ENCODE measurements around the gene CLCNKA.
"Not testable (repeated sequence)": the region's sequence is repeated elsewhere in the genome, so short reads cannot be mapped to it uniquely, and the experiment has no call there.

The CLCNKA gene

DNA sequence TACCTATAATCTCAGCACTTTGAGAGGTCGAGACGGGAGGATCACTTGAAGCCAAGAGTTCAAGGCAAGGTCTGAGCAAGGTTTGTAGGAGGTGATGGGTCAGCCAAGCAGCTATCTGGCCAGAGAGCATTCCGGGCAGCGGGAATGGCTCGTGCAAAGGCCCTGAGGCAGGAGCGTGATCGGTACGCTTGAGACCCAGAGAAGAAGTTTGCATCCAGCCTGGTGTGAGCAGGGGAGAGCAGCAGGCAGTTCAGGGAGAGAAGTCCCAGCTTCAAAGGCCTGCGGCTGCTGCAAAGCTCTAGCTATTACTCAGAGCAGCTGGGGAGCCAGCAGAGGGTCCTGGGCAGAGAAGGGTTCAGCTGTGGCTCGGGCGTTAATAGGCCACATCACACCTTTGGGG lies 22.9 kb upstream of the CLCNKA start:
- DNase-seq (ENCODE audit: extremely low read depth, insufficient read length) = no peak
- Histone ChIP-seq H3K4me3 (replicated peaks; ENCODE audit: low read depth, low read length) (no peak overlapping the region), H3K36me3 (ENCODE audit: control insufficient read depth, insufficient read depth, low read length) (no peaks in the 10 kb centered on the region), H3K27me3 (replicated peaks; ENCODE audit: control insufficient read depth, insufficient read depth, low read length) (peaks cover 3% of the 10 kb centered on the region)
- TF ChIP-seq, protein P1, sequence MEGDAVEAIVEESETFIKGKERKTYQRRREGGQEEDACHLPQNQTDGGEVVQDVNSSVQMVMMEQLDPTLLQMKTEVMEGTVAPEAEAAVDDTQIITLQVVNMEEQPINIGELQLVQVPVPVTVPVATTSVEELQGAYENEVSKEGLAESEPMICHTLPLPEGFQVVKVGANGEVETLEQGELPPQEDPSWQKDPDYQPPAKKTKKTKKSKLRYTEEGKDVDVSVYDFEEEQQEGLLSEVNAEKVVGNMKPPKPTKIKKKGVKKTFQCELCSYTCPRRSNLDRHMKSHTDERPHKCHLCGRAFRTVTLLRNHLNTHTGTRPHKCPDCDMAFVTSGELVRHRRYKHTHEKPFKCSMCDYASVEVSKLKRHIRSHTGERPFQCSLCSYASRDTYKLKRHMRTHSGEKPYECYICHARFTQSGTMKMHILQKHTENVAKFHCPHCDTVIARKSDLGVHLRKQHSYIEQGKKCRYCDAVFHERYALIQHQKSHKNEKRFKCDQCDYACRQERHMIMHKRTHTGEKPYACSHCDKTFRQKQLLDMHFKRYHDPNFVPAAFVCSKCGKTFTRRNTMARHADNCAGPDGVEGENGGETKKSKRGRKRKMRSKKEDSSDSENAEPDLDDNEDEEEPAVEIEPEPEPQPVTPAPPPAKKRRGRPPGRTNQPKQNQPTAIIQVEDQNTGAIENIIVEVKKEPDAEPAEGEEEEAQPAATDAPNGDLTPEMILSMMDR (IDR thresholded peaks at IDR 0.05; ENCODE audit: insufficient read depth, low read length, poor library complexity, severe bottlenecking) = no peak

DNA sequence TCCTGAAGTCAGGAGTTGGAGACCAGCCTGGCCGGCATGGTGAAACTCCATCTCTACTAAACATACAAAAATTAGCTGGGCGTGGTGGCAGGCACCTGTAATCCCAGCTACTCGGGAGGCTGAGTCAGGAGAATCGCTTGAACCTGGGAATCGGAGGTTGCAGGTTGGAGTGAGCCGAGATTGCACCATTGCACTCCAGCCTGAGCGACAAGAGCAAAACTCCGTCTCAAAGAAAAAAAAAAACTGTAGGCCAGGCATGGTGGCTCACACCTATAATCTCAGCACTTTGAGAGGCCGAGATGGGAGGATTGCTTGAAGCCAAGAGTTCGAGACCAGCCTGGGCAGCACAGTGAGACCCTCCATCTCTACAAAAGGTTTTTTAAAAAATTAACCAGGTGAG lies 20.6 kb upstream of the CLCNKA start:
- not testable (repeated sequence) for DNase-seq (ENCODE audit: extremely low read depth, insufficient read length); H3K4me3 ChIP-seq (replicated peaks; ENCODE audit: low read depth, low read length); H3K27me3 ChIP-seq (replicated peaks; ENCODE audit: control insufficient read depth, insufficient read depth, low read length); H3K36me3 ChIP-seq (ENCODE audit: control insufficient read depth, insufficient read depth, low read length)

DNA sequence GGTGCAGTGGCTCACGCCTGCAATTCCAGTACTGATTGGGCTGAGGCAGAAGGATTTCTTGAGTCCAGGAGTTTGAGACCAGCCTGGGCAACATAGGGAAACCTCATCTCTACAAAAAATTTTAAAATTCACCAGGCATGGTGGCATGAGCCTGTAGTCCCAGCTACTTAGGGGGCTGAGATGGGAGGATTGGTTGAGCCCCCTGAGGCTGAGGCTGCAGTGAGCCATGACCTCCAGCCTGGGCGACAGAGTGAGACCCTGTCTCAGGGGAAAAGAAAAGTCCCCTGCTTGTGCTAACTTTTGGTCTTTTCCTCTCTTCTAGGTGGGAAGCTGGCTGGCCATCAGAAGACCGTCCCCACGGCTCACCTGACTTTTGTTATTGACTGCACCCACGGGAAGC lies 16.2 kb upstream of the CLCNKA start:
- TF ChIP-seq, protein P1 (IDR thresholded peaks at IDR 0.05; ENCODE audit: insufficient read depth, low read length, poor library complexity, severe bottlenecking) = no peak
- no peaks in the 10 kb centered on the region for H3K36me3 ChIP-seq (ENCODE audit: control insufficient read depth, insufficient read depth, low read length)
- H3K27me3 ChIP-seq (replicated peaks; ENCODE audit: control insufficient read depth, insufficient read depth, low read length) = no peaks in the 10 kb centered on the region; the same call in 1 of the 2 replicates
- H3K4me3 ChIP-seq (replicated peaks; ENCODE audit: low read depth, low read length) = no peak overlapping the region
- no peak for DNase-seq (ENCODE audit: extremely low read depth, insufficient read length)

DNA sequence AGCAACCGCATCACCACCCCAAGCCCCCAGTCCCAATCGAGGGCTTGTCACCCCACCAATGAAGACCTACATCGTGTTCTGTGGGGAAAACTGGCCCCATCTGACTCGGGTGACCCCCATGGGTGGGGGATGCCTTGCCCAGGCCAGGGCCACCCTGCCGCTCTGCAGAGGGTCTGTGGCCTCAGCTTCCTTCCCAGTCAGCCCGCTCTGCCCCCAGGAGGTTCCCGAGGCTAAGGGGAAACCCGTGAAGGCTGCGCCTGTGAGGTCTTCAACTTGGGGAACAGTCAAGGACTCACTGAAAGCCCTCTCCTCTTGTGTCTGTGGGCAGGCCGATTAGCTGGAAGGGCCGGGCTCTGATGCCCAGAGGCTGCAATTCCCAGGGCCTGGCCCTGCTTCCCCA lies 15.8 kb upstream of the CLCNKA start:
- TF ChIP-seq, protein P1 (IDR thresholded peaks at IDR 0.05; ENCODE audit: insufficient read depth, low read length, poor library complexity, severe bottlenecking) = no peak

DNA sequence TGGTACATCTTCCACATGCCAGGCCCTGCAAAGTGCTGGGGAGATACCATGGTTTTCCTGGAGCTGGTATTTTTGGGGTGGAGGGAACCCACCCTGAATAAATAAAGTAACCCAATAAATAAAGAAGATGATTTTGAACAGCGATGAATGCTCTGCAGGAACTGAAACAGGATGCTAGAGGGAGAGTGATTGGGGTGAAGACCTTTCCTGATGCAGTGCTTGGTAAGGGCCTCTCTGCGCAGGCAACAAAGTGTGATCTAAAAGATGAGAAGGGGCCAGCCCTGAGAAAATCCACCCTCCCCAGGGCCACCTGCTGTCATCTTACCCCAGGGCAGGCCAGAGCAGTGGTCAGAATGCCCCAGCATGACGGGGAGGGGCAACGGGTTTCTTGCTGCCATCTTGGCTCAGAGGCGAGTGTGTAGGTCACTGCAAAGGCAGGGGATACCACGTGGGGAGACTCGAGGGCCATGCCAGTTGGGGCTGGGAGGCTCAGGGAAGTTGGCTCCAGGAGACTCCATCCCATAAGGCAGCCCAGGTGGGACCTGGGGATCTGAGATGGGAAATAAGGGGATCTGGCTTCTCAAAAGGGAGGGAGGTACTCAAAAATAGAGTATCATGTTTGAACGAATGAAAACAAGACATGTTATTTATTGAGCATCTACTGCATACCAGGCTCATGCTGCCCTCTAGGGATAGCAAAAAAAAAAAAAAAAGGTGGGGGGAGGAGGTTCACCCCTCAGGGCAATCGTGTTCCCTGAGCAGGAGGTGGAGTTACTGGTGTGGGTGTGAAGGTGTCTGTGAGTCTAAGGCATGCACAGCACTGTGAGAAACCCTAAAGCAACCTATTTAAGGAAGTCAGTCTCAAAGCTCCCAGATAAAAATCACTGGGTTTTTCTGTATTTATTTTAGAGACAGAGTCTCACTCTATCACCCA lies 15.0 kb upstream of the CLCNKA start:
- Histone ChIP-seq H3K36me3 (ENCODE audit: control insufficient read depth, insufficient read depth, low read length) (no peaks in the 10 kb centered on the region), H3K4me3 (replicated peaks; ENCODE audit: low read depth, low read length) (no peak overlapping the region), H3K27me3 (replicated peaks; ENCODE audit: control insufficient read depth, insufficient read depth, low read length) (no peaks in the 10 kb centered on the region; the same call in 1 of the 2 replicates)
- TF ChIP-seq, protein P1 (IDR thresholded peaks at IDR 0.05; ENCODE audit: insufficient read depth, low read length, poor library complexity, severe bottlenecking) = peak; percentile 35
- DNase-seq (ENCODE audit: extremely low read depth, insufficient read length) = peak; percentile 40

More for the DNA sequence above, 15.8 kb upstream of the CLCNKA start:
- DNase-seq (ENCODE audit: extremely low read depth, insufficient read length) = no peak
- H3K36me3 ChIP-seq (ENCODE audit: control insufficient read depth, insufficient read depth, low read length) = no peaks in the 10 kb centered on the region
- H3K4me3 ChIP-seq (replicated peaks; ENCODE audit: low read depth, low read length) = no peak overlapping the region
- H3K27me3 ChIP-seq (replicated peaks; ENCODE audit: control insufficient read depth, insufficient read depth, low read length) = no peaks in the 10 kb centered on the region; the same call in 1 of the 2 replicates

DNA sequence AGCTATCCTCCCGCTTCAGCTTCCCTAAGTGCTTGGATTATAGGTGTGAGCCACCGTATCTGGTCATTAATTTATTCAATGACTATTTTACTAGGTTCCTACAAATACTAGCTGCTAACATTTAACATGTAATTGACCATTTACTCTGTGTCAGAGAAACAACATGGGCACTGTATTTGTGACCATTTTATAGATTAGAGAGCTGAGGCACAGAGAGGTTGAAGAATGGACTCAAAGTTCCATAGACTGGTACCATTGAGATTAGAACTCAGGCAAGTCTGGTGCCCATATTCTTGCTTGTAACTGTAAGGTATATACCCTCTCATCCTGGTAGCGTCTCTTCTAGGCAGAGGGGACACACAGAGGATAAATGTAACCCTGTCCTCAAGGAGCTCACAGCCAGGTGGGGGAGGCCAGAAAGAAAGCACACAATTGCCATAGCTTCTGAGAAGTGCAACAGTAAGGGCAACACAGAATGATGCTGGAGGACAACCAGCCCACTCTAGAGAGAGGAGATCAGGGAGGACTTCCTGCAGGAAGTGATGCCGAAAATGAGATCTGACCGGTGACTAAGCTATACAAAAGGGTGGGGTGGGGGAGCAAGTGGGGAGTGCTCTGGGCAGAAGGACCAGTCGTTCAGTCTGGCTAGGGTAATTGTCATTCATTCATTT lies 14.0 kb upstream of the CLCNKA start:
- Histone ChIP-seq H3K36me3 (ENCODE audit: control insufficient read depth, insufficient read depth, low read length) (no peaks in the 10 kb centered on the region), H3K4me3 (replicated peaks; ENCODE audit: low read depth, low read length) (no peak overlapping the region), H3K27me3 (replicated peaks; ENCODE audit: control insufficient read depth, insufficient read depth, low read length) (no peaks in the 10 kb centered on the region)
- TF ChIP-seq, protein P1 (IDR thresholded peaks at IDR 0.05; ENCODE audit: insufficient read depth, low read length, poor library complexity, severe bottlenecking) = no peak
- DNase-seq (ENCODE audit: extremely low read depth, insufficient read length) = no peak

All from GM06990 (cell line).